ENCODE measurements around the gene CYYR1.

Gene CYYR1

DNA sequence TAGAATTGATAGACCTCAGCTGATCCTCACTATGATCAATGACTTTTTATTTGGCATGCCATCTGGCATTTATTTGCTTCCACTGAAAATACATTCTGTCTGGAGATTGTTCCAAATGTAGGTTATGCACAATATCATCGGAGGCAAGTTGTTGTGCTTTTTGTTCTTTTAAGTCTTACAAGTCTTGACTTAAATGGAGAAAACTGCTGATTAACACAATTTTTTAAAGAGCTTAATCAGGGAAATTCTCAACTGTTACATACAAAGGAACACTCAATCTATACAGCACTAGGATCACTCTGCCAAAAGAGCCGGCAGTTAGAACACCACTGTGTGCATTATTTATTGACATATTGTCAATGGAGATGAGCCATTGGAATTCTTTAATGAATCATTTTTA, 19.2 kb downstream of the CYYR1 start:
- ATAC-seq (no peak), DNase-seq (no peak)

DNA sequence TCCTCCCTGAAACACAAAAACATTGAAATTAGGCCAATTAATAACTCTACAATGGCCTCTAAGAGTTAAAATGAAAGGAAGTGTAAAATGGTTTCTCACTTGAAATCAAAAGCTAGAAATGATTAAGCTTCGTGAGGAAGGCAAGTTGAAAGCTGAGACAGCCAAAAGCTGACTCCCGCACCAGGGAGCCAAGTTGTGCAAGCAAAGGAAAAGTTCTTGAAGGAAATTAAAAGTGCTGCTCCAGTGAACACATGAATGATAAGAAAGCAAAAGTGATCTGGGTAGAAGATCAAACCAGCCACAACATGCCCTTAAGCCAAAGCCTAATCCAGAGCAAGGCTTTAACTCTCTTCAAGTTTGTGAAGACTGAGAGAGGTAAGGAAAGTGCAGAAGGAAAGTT, 22.8 kb downstream of the CYYR1 start:
- ATAC-seq = no peak
- no peak for DNase-seq

DNA sequence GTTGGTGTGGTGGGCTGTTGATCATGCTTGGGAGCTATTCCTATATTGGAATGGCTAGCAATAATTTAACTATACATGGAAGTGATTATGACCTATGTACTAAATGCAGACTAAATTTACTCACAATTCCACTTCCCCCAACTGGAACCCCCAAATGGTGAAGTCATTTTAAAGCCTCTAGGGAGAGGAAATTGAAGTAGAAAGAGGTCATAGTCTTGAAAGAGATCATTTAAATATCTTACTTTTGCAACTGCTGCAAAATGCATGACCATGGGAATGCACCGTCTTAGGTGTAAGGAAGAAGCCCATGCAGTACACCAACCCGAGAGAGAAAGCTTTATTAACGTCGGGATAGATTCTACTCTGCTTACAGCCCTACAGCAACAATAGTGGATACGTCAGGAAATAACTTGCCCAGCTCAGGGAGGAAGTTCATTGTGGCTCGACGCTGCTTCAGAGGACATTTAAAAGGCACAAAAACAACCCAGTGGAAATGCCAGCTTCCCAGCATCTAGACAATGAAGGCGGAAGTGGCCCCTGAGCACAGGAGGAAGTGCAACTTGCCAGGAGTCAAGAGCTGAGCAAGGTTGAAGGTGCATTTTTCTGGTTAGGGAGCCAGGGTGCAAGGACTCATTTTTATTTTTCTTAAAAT, 26.5 kb downstream of the CYYR1 start:
- no peak for ATAC-seq
- no peak for DNase-seq

DNA sequence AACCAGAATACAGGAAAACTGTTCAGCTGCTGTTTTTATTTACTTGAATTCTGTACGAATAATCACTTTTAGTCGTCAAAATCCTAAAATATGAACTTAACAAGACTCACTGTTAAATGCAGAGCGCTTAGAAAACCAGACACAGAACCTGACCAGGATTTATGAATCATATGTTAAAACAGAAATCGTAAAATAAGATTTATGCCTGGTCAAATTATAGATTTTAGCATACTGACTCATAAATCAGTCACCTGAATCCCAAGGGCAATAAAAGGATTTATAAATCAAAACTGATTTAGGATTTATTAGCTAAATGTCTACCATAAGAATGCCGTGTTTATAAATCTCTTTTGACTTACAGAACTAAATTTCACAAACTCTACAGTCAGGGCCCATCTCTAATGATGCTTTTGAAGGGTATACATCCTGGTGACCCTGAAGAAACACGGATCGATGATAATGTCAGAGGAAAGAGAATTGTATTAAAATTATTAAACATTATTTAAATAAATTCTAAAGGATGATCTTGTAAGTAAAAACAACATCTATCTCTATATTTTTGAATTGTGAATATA, 28.8 kb downstream of the CYYR1 start:
- ATAC-seq (no peak), DNase-seq (no peak)

DNA sequence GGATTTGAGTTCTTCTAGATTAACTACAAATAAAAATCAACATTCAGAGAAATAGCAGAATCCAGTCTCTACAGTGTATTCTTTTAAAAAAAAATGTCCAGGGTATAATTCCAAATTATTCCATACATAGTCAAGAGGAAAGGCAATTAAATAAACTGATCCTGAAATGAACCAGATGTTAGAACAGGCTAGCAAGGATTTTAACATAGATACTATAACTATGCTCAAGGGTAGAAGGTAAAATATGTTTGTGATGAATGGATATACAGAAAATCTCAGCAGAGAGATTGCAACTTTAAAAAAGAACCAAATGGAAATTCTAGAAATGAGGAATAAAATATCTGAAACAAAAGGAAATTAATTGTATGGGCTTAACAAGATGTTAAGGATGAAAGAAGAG, 32.4 kb downstream of the CYYR1 start:
- ATAC-seq (no peak), DNase-seq (no peak)

DNA sequence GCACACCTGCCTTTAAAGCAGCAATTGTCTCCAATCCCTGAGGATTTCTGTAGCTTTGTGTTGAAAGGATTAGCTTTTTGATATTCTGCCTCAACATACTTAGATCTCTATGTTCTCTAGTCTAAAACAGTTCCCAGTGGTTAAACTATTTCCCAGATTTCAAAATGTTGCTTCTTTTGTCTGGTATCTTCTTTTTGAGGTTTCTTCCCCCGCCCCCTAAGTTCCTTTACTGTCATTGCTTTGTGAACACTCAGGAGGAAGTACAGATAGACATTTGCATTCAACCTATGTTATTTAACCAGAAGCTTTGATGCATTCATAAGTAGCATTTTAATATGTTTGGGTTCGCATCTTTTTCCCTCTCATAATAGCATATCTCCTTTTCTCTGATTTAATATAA, 33.5 kb downstream of the CYYR1 start:
- DNase-seq = no peak
- ATAC-seq = no peak

DNA sequence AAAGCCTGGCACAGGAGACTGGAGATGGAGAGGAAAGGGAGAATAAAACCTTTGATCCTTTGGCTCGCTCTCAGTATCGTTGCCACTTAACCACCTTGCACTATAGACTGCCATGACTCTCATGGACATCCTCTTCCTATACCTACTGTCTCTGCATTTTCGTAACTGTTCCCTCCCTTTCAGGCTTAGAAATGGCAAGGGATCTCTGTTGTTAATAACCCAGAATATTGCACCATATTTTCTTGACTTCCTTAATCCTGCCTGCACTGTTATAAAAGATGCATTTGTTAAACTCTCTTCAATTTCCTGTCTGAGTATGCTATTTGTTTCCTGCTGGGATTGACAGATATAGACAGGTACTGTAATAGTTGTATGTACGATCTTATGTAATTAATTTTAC, 38.6 kb downstream of the CYYR1 start:
- no peak for ATAC-seq
- no peak for DNase-seq

DNA sequence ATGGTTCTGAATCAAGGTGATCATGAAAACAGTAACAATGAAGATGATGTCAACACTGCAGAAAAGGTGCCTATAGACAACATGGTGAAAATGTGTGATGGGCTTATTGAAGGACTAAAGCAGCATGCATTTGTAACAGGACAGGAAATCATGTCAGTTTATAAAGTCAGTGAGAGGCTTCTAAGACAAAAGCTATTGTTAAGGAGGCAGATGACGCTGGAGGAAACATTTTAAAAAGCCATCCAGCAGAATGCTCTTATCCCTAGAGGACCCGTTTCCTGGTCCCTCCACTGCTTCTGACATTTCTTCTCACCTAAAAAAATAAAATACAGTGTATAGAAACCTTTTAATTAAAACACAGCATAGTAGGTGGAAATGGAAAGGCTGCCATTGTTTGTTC, 40.9 kb downstream of the CYYR1 start:
- DNase-seq = no peak
- ATAC-seq = no peak

DNA sequence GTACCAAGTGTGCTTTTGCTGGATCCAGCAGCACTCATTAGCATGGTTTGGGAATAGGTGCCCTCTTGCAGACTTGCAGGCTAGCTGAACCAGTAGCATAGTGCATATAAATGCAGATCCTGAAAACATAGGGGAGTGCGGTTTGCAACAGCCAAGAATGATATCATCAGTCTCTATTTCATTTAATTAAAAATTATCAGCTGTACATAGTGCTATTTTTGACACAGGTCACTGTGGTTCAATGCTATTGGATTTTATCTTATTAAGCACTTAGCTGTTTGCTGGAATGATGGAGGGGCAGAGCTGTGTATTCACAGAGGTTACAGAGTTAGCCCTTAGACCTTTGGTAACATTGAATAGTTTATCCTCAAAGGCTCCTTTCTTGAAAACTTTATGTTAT, 43.6 kb downstream of the CYYR1 start:
- ATAC-seq (no peak), DNase-seq (no peak)

DNA sequence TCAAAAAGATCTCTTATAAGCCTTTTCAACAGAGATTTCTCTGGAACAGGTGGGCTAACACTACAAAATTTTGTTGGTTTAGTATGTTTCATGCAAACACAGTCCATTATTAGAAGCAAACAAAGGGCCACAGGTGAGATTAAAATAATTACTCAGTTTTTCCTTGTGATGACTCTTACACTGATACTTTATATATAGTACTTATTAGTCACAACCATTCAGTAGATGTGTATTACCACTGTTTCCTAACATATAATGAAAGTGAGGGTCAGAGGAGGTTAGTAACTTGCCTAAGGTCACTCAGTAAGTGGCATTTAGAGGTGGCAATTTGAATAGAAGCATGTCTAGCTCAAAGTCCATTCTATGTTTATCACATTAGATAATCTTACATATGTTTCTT, 44.2 kb downstream of the CYYR1 start:
- DNase-seq (no peak), ATAC-seq (no peak)

DNA sequence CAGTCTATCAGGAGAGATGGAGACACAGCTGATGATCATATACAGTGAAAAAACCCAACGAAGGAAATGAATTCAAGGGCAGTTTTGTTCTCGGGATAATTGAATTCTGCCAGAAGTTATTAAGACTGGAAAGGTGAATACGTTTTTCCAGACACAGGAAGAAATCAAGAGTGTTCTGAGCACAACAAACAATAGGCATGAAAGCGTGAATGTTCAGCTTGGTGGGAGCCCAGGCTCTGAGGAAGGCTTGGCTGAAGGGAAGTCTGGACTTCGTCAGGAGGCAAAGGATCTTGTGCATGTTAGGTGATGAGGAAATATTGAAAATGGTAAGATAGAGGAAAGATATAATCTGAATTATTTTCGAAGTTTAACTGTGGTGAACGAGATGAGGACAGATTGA, 50.4 kb downstream of the CYYR1 start:
- DNase-seq (no peak), ATAC-seq (no peak)

DNA sequence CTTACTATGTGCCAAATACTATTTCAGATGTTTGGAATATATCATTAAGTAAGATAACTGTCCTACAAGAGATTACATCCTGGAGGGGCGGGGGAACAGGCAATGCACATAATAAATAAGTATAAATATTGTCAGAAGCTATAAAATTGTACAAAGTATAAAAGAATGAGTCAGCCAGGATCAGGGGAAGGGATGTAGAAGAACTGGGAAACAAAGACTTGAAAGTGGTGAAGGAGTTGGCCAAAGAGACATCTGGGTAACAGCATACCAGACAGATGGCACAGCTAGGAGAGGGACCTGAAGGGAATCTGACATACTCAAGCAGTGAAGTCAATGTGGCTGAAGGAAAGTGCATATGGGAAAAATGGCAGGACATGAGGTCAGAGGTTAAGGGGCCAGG, 53.9 kb downstream of the CYYR1 start:
- no peak for DNase-seq
- ATAC-seq = no peak

DNA sequence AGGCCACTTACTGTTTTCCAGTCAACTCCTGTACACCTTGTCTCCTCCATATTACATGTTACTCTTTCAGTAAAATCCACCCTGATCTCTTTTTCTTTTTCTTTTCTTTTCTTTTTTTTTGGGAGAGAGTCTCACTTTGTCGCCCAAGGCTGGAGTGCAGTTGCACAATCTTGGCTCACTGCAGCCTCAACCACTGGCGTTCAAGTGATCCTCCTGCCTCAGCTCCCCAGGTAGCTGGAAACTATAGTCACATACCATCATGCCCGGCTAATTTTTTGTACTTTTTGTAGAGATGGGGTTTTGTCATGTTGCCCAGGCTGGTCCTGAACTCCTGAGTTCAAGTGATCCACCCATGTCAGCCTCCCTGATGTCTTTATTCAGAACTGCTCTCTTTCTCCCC, 57.8 kb downstream of the CYYR1 start:
- no peak for DNase-seq
- ATAC-seq = no peak

DNA sequence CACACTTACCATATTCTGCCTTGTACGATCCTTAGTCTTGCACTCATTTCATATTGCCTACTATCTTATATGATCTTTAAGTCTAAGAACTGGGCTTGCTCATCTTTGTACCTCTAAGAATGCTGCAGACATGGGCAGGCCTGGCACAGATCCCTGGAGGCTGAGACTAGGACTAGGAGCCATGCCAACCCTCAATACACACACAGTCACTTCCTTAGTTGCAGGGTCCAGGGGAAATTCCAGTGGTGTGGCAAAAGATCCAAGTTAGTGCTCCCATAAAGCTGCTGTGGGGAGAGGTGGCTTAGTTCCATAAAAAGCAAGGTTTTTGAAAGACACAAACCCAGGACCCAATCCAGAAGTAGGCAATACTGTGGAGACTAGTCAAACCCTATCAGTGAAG, 59.9 kb downstream of the CYYR1 start:
- DNase-seq = no peak
- no peak for ATAC-seq

DNA sequence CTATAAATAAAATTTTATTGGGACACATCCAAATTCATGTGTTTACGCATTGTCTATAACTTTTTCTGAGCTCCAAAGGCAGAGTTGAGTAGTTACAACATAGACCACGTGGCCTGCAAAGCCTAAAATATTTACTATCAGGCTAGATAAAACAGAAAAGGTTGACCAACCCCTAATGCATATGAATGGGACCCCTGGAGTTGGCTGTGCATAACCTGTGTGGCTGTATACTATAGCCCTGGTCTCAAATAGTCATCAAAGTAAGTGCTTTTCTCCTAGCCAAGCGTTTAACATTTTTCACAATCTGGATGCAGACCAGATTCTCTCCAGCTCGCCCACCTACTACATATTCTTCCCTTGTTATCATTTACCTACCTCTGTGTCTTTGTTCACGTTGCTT, 60.4 kb downstream of the CYYR1 start:
- ATAC-seq (no peak), DNase-seq (no peak)

DNA sequence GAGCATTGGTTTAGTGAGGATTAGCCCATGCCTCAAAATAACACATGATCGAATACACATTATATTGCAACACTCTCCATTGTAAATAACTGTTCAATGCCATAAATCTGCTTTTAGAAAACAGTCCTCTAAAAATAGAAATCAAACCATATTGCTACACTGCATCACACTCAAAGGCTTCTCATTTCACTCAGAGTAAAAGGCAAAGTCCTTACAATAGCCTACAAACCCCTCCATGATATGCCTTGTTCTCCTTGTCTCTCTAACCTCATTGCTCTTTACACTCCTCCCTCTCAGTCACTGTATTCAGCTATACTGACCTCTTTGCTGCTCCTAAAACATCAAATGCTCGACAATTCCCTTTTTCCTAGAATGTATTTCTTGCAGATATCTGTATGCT, 64.2 kb downstream of the CYYR1 start:
- DNase-seq (no peak), ATAC-seq (no peak)

DNA sequence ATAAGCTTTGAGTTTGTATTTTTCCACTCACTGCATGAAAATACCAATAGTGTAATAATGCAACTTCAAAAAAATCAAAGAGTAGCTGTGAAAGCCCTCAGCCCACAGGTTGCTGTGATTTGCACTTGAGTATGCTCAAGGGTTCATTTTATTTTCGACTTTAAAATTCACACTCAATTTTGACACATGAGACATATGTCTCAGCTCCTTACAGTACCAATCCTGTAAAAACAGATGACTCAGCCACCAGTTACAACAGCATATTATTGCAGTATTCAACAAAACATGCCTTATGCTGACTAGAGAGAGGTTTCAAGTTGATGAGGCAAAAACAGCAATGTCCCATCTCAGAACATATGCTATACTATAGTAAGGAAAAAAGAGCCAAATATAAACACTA, 66.1 kb downstream of the CYYR1 start:
- DNase-seq = no peak
- ATAC-seq = no peak

DNA sequence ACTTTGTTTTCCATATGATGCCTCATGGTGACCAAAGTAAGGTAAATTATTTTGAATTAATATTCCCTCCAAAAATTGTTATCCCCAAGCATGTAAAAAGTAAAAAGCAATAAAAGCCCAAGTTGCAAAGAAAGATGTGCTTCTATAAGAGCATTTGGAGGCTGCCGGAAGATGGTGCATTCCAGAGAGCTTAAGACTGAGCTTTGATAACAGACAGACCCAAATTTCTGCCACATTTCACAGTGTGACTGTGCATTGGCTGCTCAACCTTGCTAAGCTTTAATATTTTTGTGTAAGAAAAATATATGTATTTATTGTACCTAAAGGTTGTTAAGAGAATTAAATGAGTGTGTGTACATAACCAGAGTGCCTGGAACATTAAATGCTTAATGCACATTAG, 67.9 kb downstream of the CYYR1 start:
- DNase-seq = no peak
- no peak for ATAC-seq

DNA sequence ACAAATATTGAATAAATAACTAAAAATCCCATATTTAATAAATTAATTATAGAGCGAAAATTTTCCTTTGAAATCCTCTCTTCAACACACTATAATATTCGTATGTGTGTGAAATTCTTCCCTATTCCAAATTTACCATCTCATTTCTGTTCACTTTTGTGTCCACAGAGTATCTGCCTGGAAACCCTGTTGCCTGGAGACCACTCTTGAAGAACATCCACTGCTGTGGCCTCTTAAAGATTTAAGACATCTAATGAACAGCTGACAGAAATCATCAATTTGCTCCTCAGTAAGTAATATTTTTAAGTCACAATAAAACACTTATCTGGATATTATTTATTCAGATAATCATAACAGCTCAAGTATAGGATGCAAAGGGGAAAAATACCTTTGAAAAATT, 69.7 kb downstream of the CYYR1 start:
- ATAC-seq = no peak
- DNase-seq = no peak

DNA sequence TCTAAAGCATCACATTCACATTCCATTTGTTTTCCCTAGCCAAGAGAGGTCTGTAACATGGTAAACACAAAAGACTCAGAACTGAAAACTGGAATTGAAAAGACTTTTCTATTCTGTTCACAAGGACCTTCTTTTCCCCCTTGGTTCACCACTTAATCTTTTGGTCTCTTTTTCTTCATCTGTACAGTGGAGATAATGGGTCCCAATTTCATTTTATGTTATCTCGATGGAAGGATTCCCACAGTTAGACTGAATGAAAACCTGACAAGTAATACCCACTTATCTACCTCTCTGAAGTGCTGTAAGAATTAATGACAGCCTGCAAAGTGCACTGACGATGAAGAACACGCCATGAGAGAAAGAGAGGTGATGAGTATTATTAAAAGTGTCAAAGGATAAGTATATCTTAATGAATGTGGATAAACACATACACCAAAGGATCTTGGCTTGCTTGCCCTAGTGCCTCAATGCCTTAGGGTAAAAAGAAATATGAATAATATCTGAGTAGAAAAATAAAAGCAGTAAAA, 71.5 kb downstream of the CYYR1 start:
- ATAC-seq (no peak), DNase-seq (no peak)

DNA sequence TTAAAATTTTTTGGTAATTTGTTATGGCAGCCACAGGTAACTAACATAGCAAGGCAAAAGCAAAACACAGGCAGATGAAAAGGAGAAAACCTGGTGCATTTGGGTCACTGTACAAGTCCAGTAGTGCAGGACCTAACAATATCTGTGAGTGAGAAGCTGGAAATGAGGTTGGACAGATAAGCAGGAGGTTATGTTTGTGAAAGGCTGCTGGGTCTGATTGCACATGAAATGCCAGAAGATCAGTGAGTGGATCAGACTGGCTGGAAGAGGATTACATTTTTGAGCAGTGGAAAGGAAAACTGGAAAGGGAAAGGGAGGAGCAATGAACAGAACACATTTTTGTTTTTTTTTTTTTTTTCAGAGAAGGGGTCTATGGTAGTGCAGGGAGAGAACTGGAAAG, 73.6 kb downstream of the CYYR1 start:
- no peak for ATAC-seq

DNA sequence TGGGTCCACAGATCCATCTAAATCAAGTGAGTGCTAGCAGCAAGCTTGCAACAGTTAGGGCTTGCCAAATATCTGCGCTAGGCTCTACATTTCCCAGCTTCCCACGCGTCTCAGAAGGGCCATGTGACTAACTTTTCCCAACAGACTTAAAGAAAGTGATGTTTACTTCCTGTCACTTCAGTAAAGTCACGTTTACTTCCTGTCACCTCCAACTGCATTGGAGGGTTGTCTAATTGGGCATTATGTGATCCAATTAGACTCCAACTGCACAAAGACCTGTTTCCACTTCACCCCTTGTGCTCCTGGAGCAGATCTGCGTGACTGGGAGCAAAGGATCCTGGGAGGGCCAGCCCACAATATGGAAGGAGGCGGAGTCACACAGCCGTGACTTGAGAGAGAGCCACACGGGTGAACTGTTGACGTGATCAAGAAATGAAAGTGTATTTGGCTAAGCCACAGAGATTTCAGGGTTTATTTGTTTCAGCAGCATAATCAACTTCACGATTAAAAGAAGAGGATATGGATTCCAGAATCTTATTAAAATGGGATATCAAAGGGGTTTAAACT, 77.7 kb downstream of the CYYR1 start:
- DNase-seq (no peak), ATAC-seq (no peak)

More for the DNA sequence above, 73.6 kb downstream of the CYYR1 start:
- no peak for DNase-seq

DNA sequence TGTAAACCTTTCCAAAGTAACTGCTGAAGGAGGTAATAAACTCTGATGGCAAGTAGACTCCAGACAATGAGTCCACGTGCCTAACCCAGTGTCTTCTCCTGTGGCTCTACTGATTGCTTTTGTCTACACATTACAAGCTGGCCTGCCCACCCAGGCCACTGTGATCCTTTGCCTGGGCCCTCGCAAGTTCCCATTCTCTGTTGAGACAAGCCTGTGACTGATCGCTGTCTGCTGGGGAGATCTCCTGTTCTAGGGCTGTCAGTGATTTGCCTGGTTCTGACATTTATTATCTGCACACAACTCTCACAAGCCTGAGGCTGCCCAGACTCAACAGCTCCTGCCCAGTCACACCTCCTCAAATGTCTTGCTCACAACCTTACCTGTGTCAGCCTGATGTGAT, 81.4 kb downstream of the CYYR1 start:
- no peak for ATAC-seq
- DNase-seq = no peak

DNA sequence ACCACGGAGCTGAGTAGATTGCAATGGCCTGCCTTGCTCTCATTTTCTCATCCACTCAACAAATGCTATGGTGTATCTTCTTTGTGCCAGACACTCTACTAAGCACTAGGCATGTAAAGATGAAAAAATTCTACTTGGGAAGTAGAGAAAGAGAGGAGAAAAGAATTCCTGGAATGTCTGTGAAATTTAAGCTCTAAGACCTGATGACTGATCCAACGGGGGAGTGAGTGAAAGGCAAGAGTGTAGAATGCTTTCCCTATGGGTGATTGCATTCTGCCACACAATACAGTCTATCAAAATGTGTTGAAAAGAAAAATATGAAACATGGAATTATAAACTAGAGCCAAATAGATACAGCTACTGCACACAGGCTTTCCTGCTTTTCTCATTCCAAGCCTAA, 82.3 kb downstream of the CYYR1 start:
- ATAC-seq (no peak), DNase-seq (no peak)

All from stimulated activated naive CD8-positive, alpha-beta T cell treated with anti-CD3 and anti-CD28 coated beads, Interleukin-15, Interleukin-2, amounts not matched to agents 100 U/mL and 50 U/mL, for 24 hours (primary cell).